ENCODE measurements around the gene BMPR1B. TPM values are rescaled to one million over a fixed set of nuclear protein-coding genes. Genes with fewer than 3 reads are reported as not detected.

BMPR1B gene
- total RNA-seq, 1 experiment from 2014 or later = not detected

DNA sequence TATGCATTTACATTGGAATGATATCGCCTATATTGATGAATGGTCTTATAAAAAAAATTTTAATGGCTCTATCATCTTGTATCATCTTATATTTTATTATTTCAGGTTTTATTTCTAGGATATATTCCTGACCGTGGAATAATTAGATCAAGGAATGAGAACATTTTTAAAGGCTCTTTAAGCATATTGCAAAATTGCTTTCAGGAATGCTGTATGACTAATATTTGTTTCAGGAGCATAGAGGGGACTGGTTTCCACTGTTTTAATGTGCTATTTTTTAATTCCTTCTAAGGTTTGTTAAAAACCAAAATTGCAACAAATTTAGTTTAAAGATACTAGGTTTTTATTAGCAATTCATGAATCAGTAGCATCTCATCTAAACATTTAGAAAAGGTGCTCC is 120.2 kb downstream of the BMPR1B start (continued):
- TF ChIP-seq, protein P1, sequence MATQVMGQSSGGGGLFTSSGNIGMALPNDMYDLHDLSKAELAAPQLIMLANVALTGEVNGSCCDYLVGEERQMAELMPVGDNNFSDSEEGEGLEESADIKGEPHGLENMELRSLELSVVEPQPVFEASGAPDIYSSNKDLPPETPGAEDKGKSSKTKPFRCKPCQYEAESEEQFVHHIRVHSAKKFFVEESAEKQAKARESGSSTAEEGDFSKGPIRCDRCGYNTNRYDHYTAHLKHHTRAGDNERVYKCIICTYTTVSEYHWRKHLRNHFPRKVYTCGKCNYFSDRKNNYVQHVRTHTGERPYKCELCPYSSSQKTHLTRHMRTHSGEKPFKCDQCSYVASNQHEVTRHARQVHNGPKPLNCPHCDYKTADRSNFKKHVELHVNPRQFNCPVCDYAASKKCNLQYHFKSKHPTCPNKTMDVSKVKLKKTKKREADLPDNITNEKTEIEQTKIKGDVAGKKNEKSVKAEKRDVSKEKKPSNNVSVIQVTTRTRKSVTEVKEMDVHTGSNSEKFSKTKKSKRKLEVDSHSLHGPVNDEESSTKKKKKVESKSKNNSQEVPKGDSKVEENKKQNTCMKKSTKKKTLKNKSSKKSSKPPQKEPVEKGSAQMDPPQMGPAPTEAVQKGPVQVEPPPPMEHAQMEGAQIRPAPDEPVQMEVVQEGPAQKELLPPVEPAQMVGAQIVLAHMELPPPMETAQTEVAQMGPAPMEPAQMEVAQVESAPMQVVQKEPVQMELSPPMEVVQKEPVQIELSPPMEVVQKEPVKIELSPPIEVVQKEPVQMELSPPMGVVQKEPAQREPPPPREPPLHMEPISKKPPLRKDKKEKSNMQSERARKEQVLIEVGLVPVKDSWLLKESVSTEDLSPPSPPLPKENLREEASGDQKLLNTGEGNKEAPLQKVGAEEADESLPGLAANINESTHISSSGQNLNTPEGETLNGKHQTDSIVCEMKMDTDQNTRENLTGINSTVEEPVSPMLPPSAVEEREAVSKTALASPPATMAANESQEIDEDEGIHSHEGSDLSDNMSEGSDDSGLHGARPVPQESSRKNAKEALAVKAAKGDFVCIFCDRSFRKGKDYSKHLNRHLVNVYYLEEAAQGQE (IDR thresholded peaks at IDR 0.05; ENCODE audit: low read depth) = no peak
- TF ChIP-seq JUND (IDR thresholded peaks at IDR 0.05) (no peak), POLR2AphosphoS5 (IDR thresholded peaks at IDR 0.05; ENCODE audit: low read depth, low read length) (no peak)

DNA sequence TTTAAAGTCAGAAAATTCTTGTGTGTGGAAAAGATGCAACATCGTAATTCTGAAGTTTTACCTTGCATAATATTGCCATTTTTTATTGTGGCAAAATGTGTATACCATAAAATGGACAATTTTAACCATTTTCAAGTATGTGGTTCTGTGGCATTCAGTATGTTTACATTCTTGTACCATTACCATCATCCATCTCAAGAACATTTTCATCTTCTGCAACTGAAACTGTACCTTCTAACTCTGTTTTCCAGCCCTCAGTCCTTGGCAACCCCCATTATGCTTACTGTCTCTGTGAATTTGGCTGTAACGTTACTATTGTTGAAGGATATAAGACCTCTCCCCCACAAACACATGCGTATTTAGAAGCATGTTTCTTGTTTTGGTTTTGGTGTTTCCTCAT is 123.2 kb downstream of the BMPR1B start:
- TF ChIP-seq ELF1 (IDR thresholded peaks at IDR 0.05; ENCODE audit: borderline replicate concordance, low read depth) (no peak), SRF (IDR thresholded peaks at IDR 0.05; ENCODE audit: low read depth) (no peak), ATF3 (IDR thresholded peaks at IDR 0.05) (no peak), ZBTB33 (IDR thresholded peaks at IDR 0.05; ENCODE audit: extremely low read depth, insufficient replicate concordance, low read length) (no peak), CBX3 (IDR thresholded peaks at IDR 0.05; ENCODE audit: low read depth) (no peak), YY1 (IDR thresholded peaks at IDR 0.05; ENCODE audit: extremely low read depth, insufficient replicate concordance, low read depth, low read length) (no peak), ZNF274 (IDR thresholded peaks at IDR 0.05; ENCODE audit: low read depth, low read length) (no peak)
- TF ChIP-seq, protein P2, sequence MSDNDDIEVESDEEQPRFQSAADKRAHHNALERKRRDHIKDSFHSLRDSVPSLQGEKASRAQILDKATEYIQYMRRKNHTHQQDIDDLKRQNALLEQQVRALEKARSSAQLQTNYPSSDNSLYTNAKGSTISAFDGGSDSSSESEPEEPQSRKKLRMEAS (IDR thresholded peaks at IDR 0.05) = no peak
- no peaks in the 10 kb centered on the region for H3K9me2 ChIP-seq (ENCODE audit: insufficient read depth)
- ATAC-seq (no peak), DNase-seq (ENCODE audit: low read depth, low spot score) (no peak)
- no peak overlapping the region for H3K4me3 ChIP-seq (replicated peaks in 1 of 2; ENCODE audit: low read depth in 1 of 2, low read length in 2 of 2)
- ChIA-PET RAD21 (ENCODE audit: low non-redundant PET in 1 of 2, low total read pairs in 2 of 2, uncharacterized antibody in 2 of 2, unreplicated experiment in 2 of 2) (no interaction called here), CTCF (interaction anchor here (1.0 kb wide), 1 partner anchor 15 kb away, joined by 3 read pairs; no protein-coding TSS in a partner anchor), POLR2A (no interaction called here)
- H3K4me1 ChIP-seq (ENCODE audit: control insufficient read depth in 1 of 2, insufficient read depth in 2 of 2, low read length in 2 of 2) = no peaks in the 10 kb centered on the region
- H3K27me3 ChIP-seq (ENCODE audit: insufficient read depth, low read length) = no peaks in the 10 kb centered on the region
- H3K9me3 ChIP-seq (ENCODE audit: control insufficient read depth in 1 of 2, insufficient read depth in 1 of 2, low read depth in 1 of 2, low read length in 2 of 2) = no peaks in the 10 kb centered on the region
- no peaks in the 10 kb centered on the region for H4K20me1 ChIP-seq (ENCODE audit: insufficient read depth)
- intact Hi-C loops (cut with micrococcal nuclease) = no loop called here
- no peaks in the 10 kb centered on the region for H3K36me3 ChIP-seq (ENCODE audit: control insufficient read depth in 1 of 2, insufficient read depth in 2 of 2, low read length in 2 of 2)
- H3K4me2 ChIP-seq (ENCODE audit: low read length) = no peak overlapping the region
- no peak overlapping the region for H2AFZ ChIP-seq (ENCODE audit: low read depth, low read length, poor library complexity, severe bottlenecking)
- H3K79me2 ChIP-seq (ENCODE audit: insufficient read depth, low read length) = no peaks in the 10 kb centered on the region
- no peak overlapping the region for H3K27ac ChIP-seq (ENCODE audit: low read depth, low read length)
- H3K9ac ChIP-seq (ENCODE audit: low read length) = no peak overlapping the region
- BruUV-seq (replicated peaks) = no TSS peak

Data from HCT116 (cell line).